Gastrocnemius medialis (tissue), 4 donors: Measurements from ENCODE around the gene CYB561D1. TPM values are rescaled to one million over a fixed set of nuclear protein-coding genes. Genes with fewer than 3 reads are reported as not detected.
A peak's percentile ranks its signal among the peaks of the same experiment; 100 is the strongest.

Experiments
- ATAC-seq, 2 donors: fragments of 150-250 bp; one replicate each; pipeline ENCODE4 v1.9.1; 2016
- DNase-seq, 2 donors: peaks; one replicate each; pipeline ENCODE4 v3.0.0-alpha.2; 2019
- H3K27ac ChIP-seq, 4 donors: fragments of 200-600 bp; sonication (generic); 1 replicate in 1 of 4; 2 replicates in 3 of 4; pipeline ENCODE4 v1.5.1; 2016 to 2018; ENCODE audit warnings: mild to moderate bottlenecking in 2 of 4, moderate library complexity in 1 of 4
- H3K27me3 ChIP-seq, 3 donors: fragments of 200-600 bp; sonication (generic) in 2 of 3; 1 replicate in 1 of 3; 2 replicates in 2 of 3; pipeline versions ENCODE4 v1.5.1 to v1.6.0; 2016 to 2019; ENCODE audit warnings: mild to moderate bottlenecking in 1 of 3, moderate library complexity in 1 of 3
- H3K36me3 ChIP-seq, 2 donors: fragments of 200-600 bp; sonication (generic) in 1 of 2; one replicate each; pipeline ENCODE4 v1.5.1; 2017 to 2018
- H3K4me1 ChIP-seq, 2 donors: fragments of 200-600 bp; sonication (generic) in 1 of 2; one replicate each; pipeline ENCODE4 v1.5.1; 2016 to 2017; ENCODE audit warnings: mild to moderate bottlenecking in 2 of 2
- H3K4me3 ChIP-seq, 4 donors: fragments of 200-600 bp; sonication (generic) in 3 of 4; 1 replicate in 1 of 4; 2 replicates in 3 of 4; pipeline ENCODE4 v1.5.1; 2016 to 2019; ENCODE audit warnings: mild to moderate bottlenecking in 2 of 4
- H3K9me3 ChIP-seq, 3 donors: fragments of 200-600 bp; sonication (generic) in 2 of 3; 1 replicate in 1 of 3; 2 replicates in 2 of 3; pipeline ENCODE4 v1.5.1; 2016 to 2019
- CTCF ChIP-seq, 5 experiments: fragments of 450-650 bp in 3 of 5; fragments of 200-600 bp in 2 of 5; sonication (generic) in 2 of 5; IDR thresholded peaks in 4 of 5; conservative IDR thresholded peaks in 1 of 5; 1 replicate in 4 of 5; 2 replicates in 1 of 5; pipeline ENCODE4 v1.5.1; 2016 to 2019; ENCODE audit warnings: antibody characterized with exemption in 5 of 5, mild to moderate bottlenecking in 3 of 5, moderate library complexity in 3 of 5
- POLR2A ChIP-seq, 2 donors: fragments of 450-650 bp; IDR thresholded peaks; one replicate each; pipeline ENCODE4 v1.6.1; 2017; ENCODE audit warnings: antibody characterized with exemption in 2 of 2, mild to moderate bottlenecking in 2 of 2, moderate library complexity in 2 of 2
- in situ Hi-C, 4 donors: fragments of 200-750 bp; cut with MboI; loops; one replicate each; pipeline versions ENCODE4 v1.15.0 to v1.8.0; 2017; ENCODE audit warnings: low sequenced_read_pairs in 4 of 4
- intact Hi-C: fragments of 100-400 bp; cut with DNase I; formaldehyde crosslinking; loops from one replicate; pipeline ENCODE4 v1.15.1; 2023; ENCODE audit warnings: low total_unique reads
- total RNA-seq, 4 donors: library from RNA; depleted of rRNA; stranded (reverse); fragments of >200 nt; gene quantifications; one replicate each; pipeline versions ENCODE4 v1.1.0 to v1.2.3, GENCODE V29; 2016

Gene CYB561D1
- total RNA-seq, 4 donors from 2014 or later, result 3.1 to 8.0 (median 3.9) TPM

- H3K27ac ChIP-seq, result peak overlapping the region; percentile 79 to 95 (median 90)
- H3K36me3 ChIP-seq, result no peaks in the 10 kb centered on the region
- peak; percentile 23 to 49 for ATAC-seq
- in situ Hi-C loops, result loop anchor here (5.0 to 25.0 kb wide), 4 partner anchors 33 to 255 kb away; partner anchors contain the start of genes CYB561D1 (in 2 of the 4) and PSRC1 (in 1 of the 4)
- DNase-seq, result peak in 1 of 2 donors; percentile 78
- no peaks in the 10 kb centered on the region for H3K27me3 ChIP-seq
- no peak overlapping the region for H3K4me3 ChIP-seq
- intact Hi-C loops, result loop anchor here (5.0 kb wide), 3 partner anchors 103 to 318 kb away; partner anchors contain the start of genes PSMA5 and SARS1
- H3K9me3 ChIP-seq, result no peaks in the 10 kb centered on the region
- TF ChIP-seq CTCF (IDR thresholded peaks at IDR 0.05 in 4 of 5, conservative IDR thresholded peaks at IDR 0.05 in 1 of 5) (no peak), POLR2A (IDR thresholded peaks at IDR 0.05) (no peak)
- H3K4me1 ChIP-seq, result peaks cover 44 to 45% of the 10 kb centered on the region in 2 donors
These were observed 36.1 kb downstream of the CYB561D1 start for GRCh38 chr1:109529881-109530456.

DNA sequence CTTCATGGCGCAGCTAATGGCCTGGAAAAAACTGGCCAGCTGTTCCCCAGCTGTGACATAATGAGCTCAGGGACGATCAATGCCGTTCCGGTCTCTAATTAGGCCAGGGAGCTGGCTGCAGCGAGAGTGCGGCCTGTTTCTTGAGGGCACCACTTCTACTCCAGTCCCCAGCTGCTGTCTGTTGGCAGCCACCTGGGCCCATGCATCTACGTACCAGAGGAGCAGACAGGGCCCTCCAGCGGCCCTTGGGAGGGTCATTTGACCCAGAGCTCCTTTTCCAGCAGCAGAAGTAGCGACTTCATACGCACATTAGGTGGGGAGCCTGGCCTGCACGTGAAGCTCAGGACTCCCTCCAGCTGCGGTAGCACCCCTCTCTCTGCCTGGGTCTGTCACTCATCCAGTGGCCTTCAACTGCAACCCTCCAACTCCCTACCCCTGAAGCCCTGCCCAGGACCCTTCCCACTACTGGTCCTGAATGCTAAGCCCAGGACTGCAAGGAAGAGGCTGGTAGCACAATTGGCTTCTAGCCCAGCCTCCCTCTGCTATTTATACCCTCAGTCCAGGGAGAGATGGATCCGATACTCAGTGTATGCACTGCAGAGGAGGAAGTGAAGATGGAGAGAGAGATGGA, 36.7 kb downstream of the CYB561D1 start:
- in situ Hi-C loops (loop anchor here (5.0 to 25.0 kb wide), 4 partner anchors 33 to 256 kb away; partner anchors contain the start of genes CYB561D1 (in 2 of the 4) and PSRC1 (in 1 of the 4)), intact Hi-C loops (loop anchor here (5.0 kb wide), 3 partner anchors 103 to 318 kb away; partner anchors contain the start of genes PSMA5 and SARS1)
- H3K27ac ChIP-seq, result peak overlapping the region; percentile 79 to 95 (median 90)
- H3K9me3 ChIP-seq, result no peaks in the 10 kb centered on the region
- H3K27me3 ChIP-seq, result no peaks in the 10 kb centered on the region
- ATAC-seq, result peak; percentile 12 to 25
- no peaks in the 10 kb centered on the region for H3K36me3 ChIP-seq
- TF ChIP-seq POLR2A (IDR thresholded peaks at IDR 0.05) (no peak), CTCF (IDR thresholded peaks at IDR 0.05 in 4 of 5, conservative IDR thresholded peaks at IDR 0.05 in 1 of 5) (no peak)
- H3K4me1 ChIP-seq, result peaks cover 50 to 51% of the 10 kb centered on the region in 2 donors
- no peak overlapping the region for H3K4me3 ChIP-seq
- peak in 1 of 2 donors; percentile 69 for DNase-seq

DNA sequence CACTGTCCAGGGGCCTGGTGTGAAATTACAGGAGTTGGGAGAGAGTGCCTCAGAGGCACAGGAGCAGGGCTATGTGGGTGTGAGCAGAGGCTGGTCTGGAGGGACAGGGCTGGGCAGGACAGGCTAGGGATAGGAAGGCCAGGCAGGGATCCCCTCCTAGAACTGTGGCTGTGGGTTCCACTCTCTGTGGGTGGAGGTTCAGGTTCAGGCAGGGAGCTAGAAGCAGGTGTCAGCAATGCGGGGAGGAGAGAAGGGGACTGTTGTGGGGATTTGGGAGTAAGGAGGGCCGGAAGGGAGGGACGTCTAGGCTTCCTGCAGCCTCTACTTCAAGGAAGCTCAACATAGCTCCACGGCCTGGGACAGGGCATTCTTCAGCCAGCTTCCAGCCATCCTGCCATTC, 37.5 kb downstream of the CYB561D1 start:
- in situ Hi-C loops, result loop anchor here (5.0 to 25.0 kb wide), 4 partner anchors 34 to 257 kb away; partner anchors contain the start of genes CYB561D1 (in 2 of the 4) and PSRC1 (in 1 of the 4)

More for the DNA sequence above, 37.5 kb downstream of the CYB561D1 start:
- H3K9me3 ChIP-seq, result no peaks in the 10 kb centered on the region
- intact Hi-C loops, result loop anchor here (5.0 kb wide), 3 partner anchors 104 to 319 kb away; partner anchors contain the start of genes PSMA5 and SARS1
- no peaks in the 10 kb centered on the region for H3K36me3 ChIP-seq
- H3K27me3 ChIP-seq, result no peaks in the 10 kb centered on the region
- H3K27ac ChIP-seq, result peak overlapping the region; percentile 79 to 95 (median 90)
- TF ChIP-seq CTCF (IDR thresholded peaks at IDR 0.05 in 4 of 5, conservative IDR thresholded peaks at IDR 0.05 in 1 of 5) (no peak), POLR2A (IDR thresholded peaks at IDR 0.05) (no peak)
- peak in 1 of 2 donors; percentile 60 for DNase-seq
- H3K4me3 ChIP-seq, result no peak overlapping the region
- peaks cover 59% of the 10 kb centered on the region in 2 donors for H3K4me1 ChIP-seq
- no peak for ATAC-seq
